K562 (cell line): ENCODE data around the gene ANXA1. TPM values are rescaled to one million over a fixed set of nuclear protein-coding genes. Genes with fewer than 3 reads are reported as not detected.

ENCODE experiments used
- ATF7 ChIP-seq: fragments of 450-650 bp; IDR thresholded peaks from 2 replicates; pipeline ENCODE4 v1.7.1; 2014; ENCODE audit warnings: mild to moderate bottlenecking, moderate library complexity
- CAMTA2 ChIP-seq: fragments of 250-450 bp; sonication (Bioruptor Pico); conservative IDR thresholded peaks from 2 replicates; pipeline ENCODE4 v1.5.1; 2022
- CBFA2T2 ChIP-seq: fragments of 450-650 bp; conservative IDR thresholded peaks from 2 replicates; pipeline ENCODE4 v1.6.1; 2017; ENCODE audit warnings: mild to moderate bottlenecking
- CUX1 ChIP-seq: fragments of 200-800 bp; sonication (Bioruptor generic); IDR thresholded peaks from 2 replicates; pipeline ENCODE4 v1.6.1; 2016; ENCODE audit warnings: missing genetic modification characterization, missing compliant biosample characterization
- EP300 ChIP-seq: IDR thresholded peaks from 2 replicates; pipeline ENCODE4 v1.6.1; 2012; ENCODE audit warnings: low read length, improper control_type of control experiment
- ETV1 ChIP-seq: fragments of 450-650 bp; conservative IDR thresholded peaks from 2 replicates; pipeline ENCODE4 v1.6.1; 2016; ENCODE audit warnings: missing genetic modification characterization, control low read depth, low read depth, missing compliant biosample characterization
- GTF2E2 ChIP-seq: fragments of 200-800 bp; sonication (Bioruptor generic); IDR thresholded peaks from 2 replicates; pipeline ENCODE4 v1.6.1; 2016; ENCODE audit warnings: missing genetic modification characterization, missing compliant biosample characterization
- LEF1 ChIP-seq: fragments of 450-650 bp; IDR thresholded peaks from 2 replicates; pipeline ENCODE4 v1.6.1; 2016; ENCODE audit warnings: mild to moderate bottlenecking
- MXI1 ChIP-seq: IDR thresholded peaks from 2 replicates; pipeline ENCODE4 v1.6.1; 2011; ENCODE audit warnings: low read depth, mild to moderate bottlenecking, improper control_type of control experiment, low read length
- MYBL2 ChIP-seq, 2 experiments: fragments of 450-650 bp in 1 of 2; sonication (generic) in 1 of 2; formaldehyde crosslinking in 1 of 2; IDR thresholded peaks; 2 replicates each; pipeline versions ENCODE4 v1.6.1 to v1.8.1; 2017 to 2022; ENCODE audit warnings: borderline replicate concordance in 1 of 2, inconsistent platforms in 1 of 2, low read depth in 1 of 2, mild to moderate bottlenecking in 1 of 2, missing genetic modification reagents in 1 of 2, moderate library complexity in 1 of 2
- NCOA6 ChIP-seq: fragments of 450-650 bp; IDR thresholded peaks from 2 replicates; pipeline ENCODE4 v1.6.1; 2017; ENCODE audit warnings: mild to moderate bottlenecking
- NELFE ChIP-seq: IDR thresholded peaks from 2 replicates; pipeline ENCODE4 v1.6.1; 2011; ENCODE audit warnings: mild to moderate bottlenecking; ENCODE audit not compliant: insufficient read depth, insufficient read length
- POLR2A ChIP-seq: fragments of 450-650 bp; conservative IDR thresholded peaks from 2 replicates; pipeline ENCODE4 v1.6.1; 2016
- SNRNP70 ChIP-seq: fragments of 200-400 bp; formaldehyde crosslinking; optimal IDR thresholded peaks from 2 replicates; pipeline ENCODE3; 2017; ENCODE audit warnings: low read depth, low read length
- SRSF7 ChIP-seq: fragments of 200-400 bp; formaldehyde crosslinking; optimal IDR thresholded peaks from 2 replicates; pipeline ENCODE3; 2017; ENCODE audit warnings: mild to moderate bottlenecking, low read depth, low read length
- STAG1 ChIP-seq: sonication (generic); formaldehyde crosslinking; IDR thresholded peaks from 2 replicates; pipeline ENCODE4 v1.5.0; 2020; ENCODE audit warnings: missing genetic modification reagents, borderline replicate concordance
- THRA ChIP-seq: fragments of 450-650 bp; IDR thresholded peaks from 2 replicates; pipeline ENCODE4 v1.6.1; 2017; ENCODE audit warnings: mild to moderate bottlenecking, moderate library complexity
- TRIM25 ChIP-seq: fragments of 450-650 bp; IDR thresholded peaks from 2 replicates; pipeline ENCODE4 v1.7.0; 2016; ENCODE audit warnings: borderline replicate concordance
- ZFP36 ChIP-seq: fragments of 150-350 bp; IDR thresholded peaks from 2 replicates; pipeline ENCODE4 v1.6.1; 2018; ENCODE audit warnings: low read length, low read depth; ENCODE audit not compliant: partially characterized antibody
- ZNF217 ChIP-seq: sonication (generic); formaldehyde crosslinking; IDR thresholded peaks from 2 replicates; pipeline ENCODE4 v1.8.0; 2022; ENCODE audit warnings: mild to moderate bottlenecking, missing genetic modification reagents
- ZNF589 ChIP-seq: fragments of 200-800 bp; sonication (Bioruptor generic); IDR thresholded peaks from 2 replicates; pipeline ENCODE4 v1.6.1; 2016; ENCODE audit warnings: low read depth, missing genetic modification characterization, missing compliant biosample characterization
- polyA plus RNA-seq, 8 experiments: library from polyadenylated mRNA; depleted of rRNA in 4 of 8; stranded (reverse) in 5 of 8; unstranded in 3 of 8; fragments of >200 nt; fragmentation: Nextera tagmentation in 2 of 8; fragmentation: Illumina TruSeq in 1 of 8; extraction: Ambion mirVana in 2 of 8; extraction: Trizol in 1 of 8; gene quantifications; 2 replicates each; pipeline versions ENCODE4 v1.2.1 to v1.2.3, GENCODE V29; 2011 to 2014; ENCODE audit warnings: inconsistent platforms in 1 of 8, missing spikeins in 1 of 8
- total RNA-seq, 7 experiments: library from RNA; depleted of rRNA in 6 of 7; stranded (reverse); fragments of >200 nt in 6 of 7; fragmentation: Illumina TruSeq in 2 of 7; extraction: Trizol in 2 of 7; gene quantifications; 2 replicates each; pipeline versions ENCODE4 v1.2.1 to v1.2.3, GENCODE V29; 2011 to 2021; ENCODE audit warnings: low replicate concordance in 1 of 7

The ANXA1 gene
- total and polyA plus RNA-seq, 9 of the 15 experiments (the other 6 are each of a cell fraction or from before 2014, with no cell fraction given) = 406 to 1,298 (median 620) TPM

- no peak for TF ChIP-seq CUX1 (CRISPR knock-in tag)
- TF ChIP-seq EP300 = no peak
- TF ChIP-seq ZNF589 (CRISPR knock-in tag) = no peak
- TF ChIP-seq SNRNP70 = no peak
- no peak for TF ChIP-seq STAG1
- TF ChIP-seq CBFA2T2 = no peak
- no peak for TF ChIP-seq MYBL2 (IDR thresholded peaks at IDR 0.05; ENCODE audit: low read depth)
- no peak for TF ChIP-seq MYBL2 (CRISPR knock-in tag; IDR thresholded peaks at IDR 0.05; ENCODE audit: borderline replicate concordance)
- TF ChIP-seq ATF7 = no peak
- TF ChIP-seq POLR2A = peak; percentile 90
- no peak for TF ChIP-seq TRIM25
- no peak for TF ChIP-seq ETV1 (tag)
- TF ChIP-seq CAMTA2 (CRISPR knock-in tag) = no peak
- TF ChIP-seq ZFP36 = no peak
- TF ChIP-seq SRSF7 = no peak
- TF ChIP-seq MXI1 = 0 out of 2 replicates have a peak, but pooled peaks have one; percentile 33
- TF ChIP-seq ZNF217 (CRISPR knock-in tag) = no peak
- no peak for TF ChIP-seq NELFE
- no peak for TF ChIP-seq THRA
- TF ChIP-seq NCOA6 = no peak
- 0 out of 2 replicates have a peak, but pooled peaks have one; percentile 19 for TF ChIP-seq LEF1
- TF ChIP-seq GTF2E2 (tag) = peak; percentile 84; the same call in 1 of the 2 replicates
These were observed at the start of gene ANXA1 (continued) for GRCh38 chr9:73151653-73152542.
